Smooth muscle cell (in vitro differentiated cells): ENCODE measurements around the gene DNAH5. TPM values are rescaled to one million over a fixed set of nuclear protein-coding genes. Genes with fewer than 3 reads are reported as not detected.

ENCODE experiments used
- DNase-seq: peaks from one replicate; lab custom pipeline; 2025; ENCODE audit not compliant: unreplicated experiment; lab: John Stamatoyannopoulos, UW
- H2AFZ ChIP-seq: fragments of 200-600 bp; sonication (generic); 2 replicates; pipeline ENCODE4 v1.6.0; 2016; ENCODE audit warnings: antibody characterized with exemption, low read depth, mild to moderate bottlenecking
- H3F3A ChIP-seq: fragments of 200-600 bp; sonication (generic); 2 replicates; pipeline ENCODE4 v1.6.0; 2017; ENCODE audit warnings: antibody characterized with exemption, low read depth
- H3K27ac ChIP-seq: fragments of 200-600 bp; sonication (generic); 2 replicates; pipeline ENCODE4 v1.5.1; 2016; ENCODE audit warnings: low read depth, mild to moderate bottlenecking
- H3K27me3 ChIP-seq: fragments of 200-600 bp; sonication (generic); 2 replicates; pipeline ENCODE4 v1.6.1; 2016; ENCODE audit warnings: low read depth, mild to moderate bottlenecking
- H3K36me3 ChIP-seq: fragments of 200-600 bp; sonication (generic); 2 replicates; pipeline ENCODE4 v1.5.1; 2016; ENCODE audit warnings: low read depth
- H3K4me1 ChIP-seq: fragments of 200-600 bp; sonication (generic); 2 replicates; pipeline ENCODE4 v1.5.1; 2016; ENCODE audit warnings: low read depth
- H3K4me2 ChIP-seq: fragments of 200-600 bp; sonication (generic); 2 replicates; pipeline ENCODE4 v1.6.0; 2016; ENCODE audit warnings: mild to moderate bottlenecking
- H3K4me3 ChIP-seq: fragments of 200-600 bp; sonication (generic); 2 replicates; pipeline ENCODE4 v1.5.1; 2016; ENCODE audit warnings: mild to moderate bottlenecking
- H3K79me2 ChIP-seq: fragments of 200-600 bp; sonication (generic); 2 replicates; pipeline ENCODE4 v1.6.0; 2016; ENCODE audit warnings: low read depth, mild to moderate bottlenecking
- H3K9ac ChIP-seq: fragments of 200-600 bp; sonication (generic); 2 replicates; pipeline ENCODE4 v1.6.0; 2016; ENCODE audit warnings: low read depth
- H3K9me3 ChIP-seq: fragments of 200-600 bp; sonication (generic); replicated peaks from 2 replicates; pipeline ENCODE4 v1.5.1; 2016; ENCODE audit warnings: low read depth
- H4K20me1 ChIP-seq: fragments of 200-600 bp; sonication (generic); 2 replicates; pipeline ENCODE4 v1.6.0; 2016; ENCODE audit warnings: low read depth
- CTCF ChIP-seq: fragments of 200-600 bp; sonication (generic); IDR thresholded peaks from 2 replicates; pipeline ENCODE4 v1.5.1; 2017; ENCODE audit warnings: borderline replicate concordance, mild to moderate bottlenecking, antibody characterized with exemption; ENCODE audit not compliant: insufficient read depth, poor library complexity, severe bottlenecking
- WGBS: methylation state at CpG from one replicate; pipeline ENCODE4 v1.1.7; 2016; ENCODE audit warnings: low lambda C conversion rate; 5-methylcytosine and 5-hydroxymethylcytosine counted together
- polyA plus RNA-seq: library from polyadenylated mRNA; unstranded; fragments of >200 nt; fragmentation: Nextera tagmentation; extraction: Ambion mirVana; gene quantifications from 2 replicates; pipeline ENCODE4 v1.2.1, GENCODE V29; 2016
- total RNA-seq: library from RNA; depleted of rRNA; stranded (reverse); fragments of >200 nt; gene quantifications from 2 replicates; pipeline ENCODE4 v1.2.3, GENCODE V29; 2014

DNAH5 gene
- total and polyA plus RNA-seq, 2 experiments from 2014 or later = 0.04 to 0.33 TPM

GRCh38 chr5:13943676-13944075, 812 bp downstream of the DNAH5 start:
- Histone ChIP-seq H3K4me2 (no peak overlapping the region), H3K9ac (no peak overlapping the region), H3K9me3 (no peaks in the 10 kb centered on the region), H3K4me1 (peaks cover 9% of the 10 kb centered on the region), H3K79me2 (no peaks in the 10 kb centered on the region), H3F3A (no peaks in the 10 kb centered on the region), H3K36me3 (no peaks in the 10 kb centered on the region), H4K20me1 (no peaks in the 10 kb centered on the region), H2AFZ (no peak overlapping the region), H3K4me3 (no peak overlapping the region), H3K27ac (no peak overlapping the region), H3K27me3 (no peaks in the 10 kb centered on the region)
- no peak for TF ChIP-seq CTCF
- WGBS = 43% methylated on average over 1 of the region's 1 CpG
- no peak for DNase-seq

GRCh38 chr5:13941468-13941867, 3.0 kb downstream of the DNAH5 start:
- no peaks in the 10 kb centered on the region for H3K79me2 ChIP-seq
- H3K4me1 ChIP-seq = peaks cover 11% of the 10 kb centered on the region
- no peak for DNase-seq
- H3K27ac ChIP-seq = no peak overlapping the region
- no peaks in the 10 kb centered on the region for H3K9me3 ChIP-seq
- no peak overlapping the region for H2AFZ ChIP-seq
- no peak for TF ChIP-seq CTCF
- H4K20me1 ChIP-seq = no peaks in the 10 kb centered on the region
- H3K4me2 ChIP-seq = no peak overlapping the region
- H3F3A ChIP-seq = no peaks in the 10 kb centered on the region
- no peak overlapping the region for H3K9ac ChIP-seq
- no peak overlapping the region for H3K4me3 ChIP-seq
- H3K36me3 ChIP-seq = no peaks in the 10 kb centered on the region
- 57% methylated on average over 3 of the region's 3 CpGs for WGBS
- no peaks in the 10 kb centered on the region for H3K27me3 ChIP-seq

- Histone ChIP-seq H3K4me3 (no peak overlapping the region), H3K36me3 (no peaks in the 10 kb centered on the region), H3K79me2 (no peaks in the 10 kb centered on the region), H3K9ac (no peak overlapping the region), H3F3A (no peaks in the 10 kb centered on the region), H4K20me1 (no peaks in the 10 kb centered on the region), H3K9me3 (no peaks in the 10 kb centered on the region), H2AFZ (no peak overlapping the region), H3K27ac (no peak overlapping the region), H3K4me1 (peaks cover 11% of the 10 kb centered on the region), H3K4me2 (no peak overlapping the region), H3K27me3 (no peaks in the 10 kb centered on the region)
- TF ChIP-seq CTCF = no peak
- WGBS = 83% methylated on average over 8 of the region's 8 CpGs
- DNase-seq = no peak
Measured at GRCh38 chr5:13939638-13940037, 4.8 kb downstream of the DNAH5 start.

- Histone ChIP-seq H3K4me2 (no peak overlapping the region), H4K20me1 (no peaks in the 10 kb centered on the region), H3K36me3 (no peaks in the 10 kb centered on the region), H3K27ac (no peak overlapping the region), H3K9me3 (no peaks in the 10 kb centered on the region), H3K79me2 (no peaks in the 10 kb centered on the region), H2AFZ (no peak overlapping the region), H3K4me1 (peaks cover 9% of the 10 kb centered on the region), H3K27me3 (no peaks in the 10 kb centered on the region), H3F3A (no peaks in the 10 kb centered on the region), H3K4me3 (no peak overlapping the region), H3K9ac (no peak overlapping the region)
- no peak for DNase-seq
- no peak for TF ChIP-seq CTCF
- WGBS = 88% methylated on average over 1 of the region's 1 CpG
Measured at GRCh38 chr5:13934921-13935320, 9.6 kb downstream of the DNAH5 start.
